Ovary (tissue), 3 donors: ENCODE results near the gene EIF4G3.

Experiments used
- POLR2A ChIP-seq: fragments of 450-650 bp; IDR thresholded peaks from one replicate; pipeline ENCODE4 v1.6.1; 2017; ENCODE audit warnings: antibody characterized with exemption, mild to moderate bottlenecking, moderate library complexity
- TF ChIP-seq, protein P1 (sequence below), 3 donors: fragments of 450-650 bp in 2 of 3; fragments of 200-600 bp in 1 of 3; IDR thresholded peaks; one replicate each; pipeline versions ENCODE4 v1.5.1 to v1.8.0; 2016 to 2022; ENCODE audit warnings: antibody characterized with exemption in 3 of 3, mild to moderate bottlenecking in 1 of 3
- donor health status: DM: no; HTN: no; CAD: no.

DNA sequence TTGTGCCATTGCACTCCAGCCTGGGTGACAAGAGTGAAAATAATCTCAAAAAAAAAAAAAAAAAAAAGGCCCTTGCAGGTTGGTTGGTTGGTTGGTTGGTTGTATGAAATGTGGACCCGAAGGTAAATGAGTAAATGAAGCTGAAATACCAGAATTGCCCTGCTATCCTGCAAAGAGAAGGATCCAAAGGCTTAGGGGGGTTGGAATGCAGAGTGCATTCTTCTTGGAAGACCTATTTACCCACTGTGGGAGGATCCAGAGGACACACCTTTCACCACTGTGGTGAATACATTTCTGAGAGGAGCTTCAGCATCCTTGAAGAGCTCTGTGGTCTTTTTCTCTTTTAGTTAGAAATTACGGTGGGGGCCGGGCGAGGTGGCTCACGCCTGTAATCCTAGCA lies 28.7 kb upstream of the EIF4G3 start:
- TF ChIP-seq, protein P1, sequence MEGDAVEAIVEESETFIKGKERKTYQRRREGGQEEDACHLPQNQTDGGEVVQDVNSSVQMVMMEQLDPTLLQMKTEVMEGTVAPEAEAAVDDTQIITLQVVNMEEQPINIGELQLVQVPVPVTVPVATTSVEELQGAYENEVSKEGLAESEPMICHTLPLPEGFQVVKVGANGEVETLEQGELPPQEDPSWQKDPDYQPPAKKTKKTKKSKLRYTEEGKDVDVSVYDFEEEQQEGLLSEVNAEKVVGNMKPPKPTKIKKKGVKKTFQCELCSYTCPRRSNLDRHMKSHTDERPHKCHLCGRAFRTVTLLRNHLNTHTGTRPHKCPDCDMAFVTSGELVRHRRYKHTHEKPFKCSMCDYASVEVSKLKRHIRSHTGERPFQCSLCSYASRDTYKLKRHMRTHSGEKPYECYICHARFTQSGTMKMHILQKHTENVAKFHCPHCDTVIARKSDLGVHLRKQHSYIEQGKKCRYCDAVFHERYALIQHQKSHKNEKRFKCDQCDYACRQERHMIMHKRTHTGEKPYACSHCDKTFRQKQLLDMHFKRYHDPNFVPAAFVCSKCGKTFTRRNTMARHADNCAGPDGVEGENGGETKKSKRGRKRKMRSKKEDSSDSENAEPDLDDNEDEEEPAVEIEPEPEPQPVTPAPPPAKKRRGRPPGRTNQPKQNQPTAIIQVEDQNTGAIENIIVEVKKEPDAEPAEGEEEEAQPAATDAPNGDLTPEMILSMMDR (IDR thresholded peaks at IDR 0.05), result no peak
- TF ChIP-seq POLR2A, result no peak
